GM12878 (cell line): ENCODE measurements around the gene MEOX1.

Source experiments
- POLR2A ChIP-seq: IDR thresholded peaks from 2 replicates; pipeline ENCODE4 v1.6.1; 2011; ENCODE audit warnings: low read depth, mild to moderate bottlenecking, low read length
- SIN3A ChIP-seq: IDR thresholded peaks from 2 replicates; pipeline ENCODE4 v1.6.1; 2012; ENCODE audit warnings: low read depth, low read length, improper control_type of control experiment
- TF ChIP-seq, protein P1 (sequence below): IDR thresholded peaks from 2 replicates; pipeline ENCODE4 v1.6.1; 2011; ENCODE audit warnings: low read depth, mild to moderate bottlenecking, low read length, moderate library complexity, borderline replicate concordance; ENCODE audit errors: extremely low read depth

DNA sequence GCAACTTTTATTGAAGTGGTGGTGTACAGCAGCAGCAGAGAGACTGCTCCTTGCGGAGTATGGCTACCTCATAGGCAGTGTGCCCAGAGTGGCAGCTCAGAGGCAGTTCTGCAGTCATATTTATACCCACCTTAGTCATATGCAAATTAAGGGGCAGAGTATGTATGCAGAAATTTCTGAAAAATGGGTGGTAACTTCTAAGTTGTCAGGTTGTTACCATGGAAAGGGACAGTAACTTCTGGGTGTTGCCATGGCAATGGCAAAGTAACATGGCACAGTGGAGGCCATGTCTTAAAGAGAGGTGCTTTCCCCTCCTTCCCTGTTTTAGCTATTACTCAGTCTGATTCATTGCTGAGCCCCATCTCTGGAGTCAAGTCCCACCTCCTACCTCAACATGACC is 53.4 kb downstream of the MEOX1 start:
- TF ChIP-seq POLR2A: no peak
- TF ChIP-seq SIN3A: no peak
- TF ChIP-seq, protein P1, sequence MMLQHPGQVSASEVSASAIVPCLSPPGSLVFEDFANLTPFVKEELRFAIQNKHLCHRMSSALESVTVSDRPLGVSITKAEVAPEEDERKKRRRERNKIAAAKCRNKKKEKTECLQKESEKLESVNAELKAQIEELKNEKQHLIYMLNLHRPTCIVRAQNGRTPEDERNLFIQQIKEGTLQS: no peak
